Astrocyte of the spinal cord (primary cell): ENCODE data around the gene RGS13.
A peak's percentile ranks its signal among the peaks of the same experiment; 100 is the strongest.

Experiments
- DNase-seq: peaks from one replicate; pipeline ENCODE4 v3.0.0; 2011; ENCODE audit warnings: low read depth, low spot score
- H3K4me3 ChIP-seq: 2 replicates; pipeline ENCODE4 v1.5.1; 2011; ENCODE audit warnings: low read depth, mild to moderate bottlenecking, low read length, moderate library complexity
- CTCF ChIP-seq: IDR thresholded peaks from 2 replicates; pipeline ENCODE4 v1.5.1; 2012; ENCODE audit warnings: low read depth, mild to moderate bottlenecking, low read length, inconsistent platforms
- in situ Hi-C: cut with HindIII; loops from 2 replicates; pipeline ENCODE4 v1.10.0; 2017; ENCODE audit warnings: low sequenced_read_pairs

RGS13 gene

GRCh38 chr1:192652159-192652558 lies 16.2 kb downstream of the RGS13 start:
- H3K4me3 ChIP-seq: no peak overlapping the region
- TF ChIP-seq CTCF: no peak
- DNase-seq: no peak
- in situ Hi-C loops: no loop called here

- TF ChIP-seq CTCF: no peak
- H3K4me3 ChIP-seq: no peak overlapping the region
- no peak for DNase-seq
- in situ Hi-C loops: no loop called here
These were observed 18.2 kb downstream of the RGS13 start for GRCh38 chr1:192654120-192654519.

DNA sequence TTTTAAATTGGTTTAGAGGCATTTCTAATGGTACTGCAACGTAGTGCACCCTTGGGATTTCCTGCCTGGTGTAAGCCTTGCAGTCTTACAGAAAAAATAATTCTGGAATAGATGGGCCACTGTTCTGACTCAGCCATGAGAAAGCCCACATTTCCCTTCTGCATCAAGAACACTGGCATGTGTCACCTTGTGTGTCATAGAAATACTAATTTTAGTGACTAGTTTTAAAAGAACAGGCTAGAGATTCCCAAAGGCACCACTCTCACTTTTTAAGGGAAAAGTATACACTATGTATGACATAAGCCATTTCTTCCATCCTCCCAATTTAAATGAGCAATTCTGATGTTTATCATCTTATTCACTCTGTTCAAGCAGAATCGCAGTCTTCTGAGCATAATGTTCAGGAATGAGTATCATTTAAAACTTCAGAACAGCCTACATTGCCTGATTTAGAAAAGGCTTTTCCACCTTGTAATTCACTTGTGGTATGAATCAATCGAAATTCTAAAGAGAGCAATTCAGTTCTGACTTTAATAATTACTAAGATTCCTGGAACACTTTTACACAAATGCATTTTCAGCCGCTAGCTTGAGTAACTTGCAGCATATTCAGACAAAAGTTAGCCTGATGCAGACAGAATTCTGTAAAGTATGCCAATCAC lies 18.8 kb downstream of the RGS13 start:
- peak; percentile 58 for DNase-seq
- in situ Hi-C loops: no loop called here
- no peak for TF ChIP-seq CTCF
- no peak overlapping the region for H3K4me3 ChIP-seq

GRCh38 chr1:192657760-192658159 lies 21.8 kb downstream of the RGS13 start:
- H3K4me3 ChIP-seq: no peak overlapping the region
- in situ Hi-C loops: no loop called here
- TF ChIP-seq CTCF: no peak
- DNase-seq: no peak

DNA sequence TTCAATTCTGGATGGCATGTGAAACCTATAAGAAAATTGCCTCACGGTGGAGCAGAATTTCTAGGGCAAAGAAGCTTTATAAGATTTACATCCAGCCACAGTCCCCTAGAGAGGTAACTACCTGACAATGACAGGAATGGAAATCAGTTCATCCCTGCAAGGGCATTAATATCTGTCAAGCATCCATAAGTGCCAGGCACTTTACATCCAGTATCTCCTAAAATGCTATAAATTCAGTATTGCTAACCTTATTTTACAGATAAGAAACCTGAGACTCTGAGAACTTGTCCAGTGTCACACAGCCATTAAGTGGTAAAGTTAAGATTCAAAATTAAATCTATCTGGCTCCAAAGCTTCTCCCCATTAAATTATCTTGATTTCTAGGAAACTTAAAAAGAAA lies 22.3 kb downstream of the RGS13 start:
- no peak for DNase-seq
- no peak overlapping the region for H3K4me3 ChIP-seq
- no peak for TF ChIP-seq CTCF
- in situ Hi-C loops: no loop called here

GRCh38 chr1:192660613-192661012 lies 24.7 kb downstream of the RGS13 start:
- in situ Hi-C loops: no loop called here
- no peak for DNase-seq

More at GRCh38 chr1:192660613-192661012, 24.7 kb downstream of the RGS13 start:
- H3K4me3 ChIP-seq: no peak overlapping the region
- no peak for TF ChIP-seq CTCF
